Liver (tissue), 9 donors: ENCODE results near the gene CLEC16A. TPM values are rescaled to one million over a fixed set of nuclear protein-coding genes. Genes with fewer than 3 reads are reported as not detected.

Experiments used
- DNase-seq: peaks from one replicate; pipeline ENCODE4 v3.0.0-alpha.2; 2017; ENCODE audit warnings: low spot score
- H3K27ac ChIP-seq, 2 donors: one replicate each; pipeline ENCODE4 v1.7.0; 2013; ENCODE audit warnings: inconsistent platforms in 2 of 2, low read length in 2 of 2, control low read depth in 1 of 2, low read depth in 1 of 2, mild to moderate bottlenecking in 1 of 2
- H3K27me3 ChIP-seq, 4 donors: one replicate each; pipeline versions ENCODE4 v1.6.1 to v1.7.0; 2013; ENCODE audit warnings: low read length in 3 of 4, inconsistent platforms in 1 of 4, mild to moderate bottlenecking in 1 of 4, moderate library complexity in 1 of 4; ENCODE audit not compliant: control insufficient read depth in 4 of 4, insufficient read depth in 4 of 4
- H3K36me3 ChIP-seq, 4 donors: one replicate each; pipeline versions ENCODE4 v1.6.1 to v1.7.0; 2013; ENCODE audit warnings: low read length in 3 of 4, mild to moderate bottlenecking in 3 of 4, low read depth in 1 of 4, moderate library complexity in 1 of 4; ENCODE audit not compliant: control insufficient read depth in 4 of 4, insufficient read depth in 3 of 4
- H3K4me1 ChIP-seq, 4 donors: one replicate each; pipeline versions ENCODE4 v1.6.1 to v1.7.0; 2013; ENCODE audit warnings: low read length in 3 of 4, mild to moderate bottlenecking in 3 of 4, moderate library complexity in 1 of 4; ENCODE audit not compliant: control insufficient read depth in 4 of 4, insufficient read depth in 4 of 4
- H3K4me3 ChIP-seq, 3 donors: one replicate each; pipeline versions ENCODE4 v1.6.1 to v1.7.0; 2013; ENCODE audit warnings: low read length in 3 of 3, control low read depth in 1 of 3, low read depth in 1 of 3, mild to moderate bottlenecking in 1 of 3
- H3K9ac ChIP-seq, 2 donors: one replicate each; pipeline ENCODE4 v1.7.0; 2013; ENCODE audit warnings: low read length in 2 of 2, mild to moderate bottlenecking in 2 of 2, moderate library complexity in 2 of 2, control low read depth in 1 of 2, low read depth in 1 of 2
- H3K9me3 ChIP-seq, 4 donors: one replicate each; pipeline versions ENCODE4 v1.6.1 to v1.7.0; 2013; ENCODE audit warnings: low read length in 3 of 4; ENCODE audit not compliant: control insufficient read depth in 4 of 4
- EGR1 ChIP-seq, 2 donors: IDR thresholded peaks; 2 replicates each; pipeline ENCODE4 v1.6.1; 2016 to 2018; ENCODE audit warnings: antibody characterized with exemption in 2 of 2, low read depth in 2 of 2
- FOXA1 ChIP-seq: IDR thresholded peaks from 2 replicates; pipeline ENCODE4 v1.6.1; 2016; ENCODE audit warnings: antibody characterized with exemption
- FOXA2 ChIP-seq: IDR thresholded peaks from 2 replicates; pipeline ENCODE4 v1.6.1; 2016; ENCODE audit warnings: antibody characterized with exemption
- GABPA ChIP-seq, 2 donors: IDR thresholded peaks in 1 of 2; conservative IDR thresholded peaks in 1 of 2; 2 replicates each; pipeline ENCODE4 v1.6.1; 2016; ENCODE audit warnings: antibody characterized with exemption in 2 of 2, mild to moderate bottlenecking in 1 of 2, moderate library complexity in 1 of 2
- HNF4A ChIP-seq, 2 donors: conservative IDR thresholded peaks; 2 replicates each; pipeline ENCODE4 v1.6.1; 2016; ENCODE audit warnings: antibody characterized with exemption in 2 of 2, mild to moderate bottlenecking in 2 of 2
- HNF4G ChIP-seq: IDR thresholded peaks from 2 replicates; pipeline ENCODE4 v1.6.1; 2016; ENCODE audit warnings: antibody characterized with exemption
- JUND ChIP-seq, 2 donors: IDR thresholded peaks; 2 replicates each; pipeline ENCODE4 v1.6.1; 2016; ENCODE audit warnings: antibody characterized with exemption in 2 of 2
- MAX ChIP-seq: IDR thresholded peaks from 2 replicates; pipeline ENCODE4 v1.6.1; 2016; ENCODE audit warnings: antibody characterized with exemption
- NR2F2 ChIP-seq: IDR thresholded peaks from 2 replicates; pipeline ENCODE4 v1.6.1; 2016; ENCODE audit warnings: antibody characterized with exemption
- RAD21 ChIP-seq, 2 donors: IDR thresholded peaks; 2 replicates each; pipeline ENCODE4 v1.6.1; 2016; ENCODE audit warnings: antibody characterized with exemption in 2 of 2, mild to moderate bottlenecking in 2 of 2
- REST ChIP-seq: IDR thresholded peaks from 2 replicates; pipeline ENCODE4 v1.6.1; 2016; ENCODE audit warnings: antibody characterized with exemption, mild to moderate bottlenecking
- RXRA ChIP-seq, 2 donors: IDR thresholded peaks; 2 replicates each; pipeline ENCODE4 v1.6.1; 2017 to 2018; ENCODE audit warnings: antibody characterized with exemption in 2 of 2, mild to moderate bottlenecking in 1 of 2
- SP1 ChIP-seq: IDR thresholded peaks from 2 replicates; pipeline ENCODE4 v1.6.1; 2018; ENCODE audit warnings: antibody characterized with exemption, mild to moderate bottlenecking
- TAF1 ChIP-seq: conservative IDR thresholded peaks from 2 replicates; pipeline ENCODE4 v1.6.1; 2016; ENCODE audit warnings: antibody characterized with exemption, mild to moderate bottlenecking
- YY1 ChIP-seq: IDR thresholded peaks from 2 replicates; pipeline ENCODE4 v1.6.1; 2016; ENCODE audit warnings: antibody characterized with exemption, mild to moderate bottlenecking
- WGBS: extraction: QIAGEN DNeasy Blood & Tissue Kit; methylation state at CpG from one replicate; pipeline ENCODE4 v1.1.7; 2013; 5-methylcytosine and 5-hydroxymethylcytosine counted together
- polyA plus RNA-seq, 2 donors: library from polyadenylated mRNA; stranded (reverse) in 1 of 2; unstranded in 1 of 2; fragments of 200-250 nt in 1 of 2; fragments of >200 nt in 1 of 2; fragmentation: Nextera tagmentation in 1 of 2; extraction: Ambion mirVana in 1 of 2; gene quantifications; one replicate each; pipeline versions ENCODE4 v1.2.1 to v1.2.3, GENCODE V29; 2013 to 2015
- total RNA-seq, 2 donors: library from RNA; depleted of rRNA; stranded (reverse); fragments of >200 nt; gene quantifications; one replicate each; pipeline ENCODE4 v1.2.3, GENCODE V29; 2014
- TF ChIP-seq, protein P1 (sequence below): fragments of 150-350 bp; IDR thresholded peaks from 2 replicates; pipeline ENCODE4 v1.5.1; 2017; ENCODE audit warnings: improper control_type of control experiment, low read depth, low read length; ENCODE audit not compliant: missing input control
- TF ChIP-seq, protein P2 (sequence below): IDR thresholded peaks from 2 replicates; pipeline ENCODE4 v1.6.1; 2016; ENCODE audit warnings: antibody characterized with exemption
- donor health status: healthy.
- donor health status: healthy.
- donor health status: healthy.
- donor health status: healthy.
- donor health status: healthy.

CLEC16A gene
- total and polyA plus RNA-seq, 4 donors, result 9.7 to 23.0 (median 17.4) TPM

- H3K9me3 ChIP-seq, result no peaks in the 10 kb centered on the region
Measured at GRCh38 chr16:11035096-11035495, 90.7 kb downstream of the CLEC16A start.

GRCh38 chr16:11036040-11036439 is 91.7 kb downstream of the CLEC16A start:
- H3K27me3 ChIP-seq, result no peaks in the 10 kb centered on the region
- no peak overlapping the region for H3K27ac ChIP-seq
- WGBS, result 96% methylated on average over 6 of the region's 6 CpGs

More at GRCh38 chr16:11035096-11035495, 90.7 kb downstream of the CLEC16A start:
- Histone ChIP-seq H3K36me3 (peaks cover 2 to 29% (median 9%) of the 10 kb centered on the region in 4 donors), H3K27ac (no peak overlapping the region), H3K4me1 (no peaks in the 10 kb centered on the region), H3K9ac (no peak overlapping the region), H3K27me3 (no peaks in the 10 kb centered on the region), H3K4me3 (no peak overlapping the region)
- DNase-seq, result no peak
- WGBS, result 97% methylated on average over 5 of the region's 5 CpGs
- TF ChIP-seq JUND (IDR thresholded peaks at IDR 0.05) (no peak), SP1 (no peak), GABPA (IDR thresholded peaks at IDR 0.05 in 1 of 2, conservative IDR thresholded peaks at IDR 0.05 in 1 of 2) (no peak), HNF4A (conservative IDR thresholded peaks at IDR 0.05) (no peak), HNF4G (no peak), RAD21 (IDR thresholded peaks at IDR 0.05) (no peak), FOXA2 (no peak)
- TF ChIP-seq, protein P1, sequence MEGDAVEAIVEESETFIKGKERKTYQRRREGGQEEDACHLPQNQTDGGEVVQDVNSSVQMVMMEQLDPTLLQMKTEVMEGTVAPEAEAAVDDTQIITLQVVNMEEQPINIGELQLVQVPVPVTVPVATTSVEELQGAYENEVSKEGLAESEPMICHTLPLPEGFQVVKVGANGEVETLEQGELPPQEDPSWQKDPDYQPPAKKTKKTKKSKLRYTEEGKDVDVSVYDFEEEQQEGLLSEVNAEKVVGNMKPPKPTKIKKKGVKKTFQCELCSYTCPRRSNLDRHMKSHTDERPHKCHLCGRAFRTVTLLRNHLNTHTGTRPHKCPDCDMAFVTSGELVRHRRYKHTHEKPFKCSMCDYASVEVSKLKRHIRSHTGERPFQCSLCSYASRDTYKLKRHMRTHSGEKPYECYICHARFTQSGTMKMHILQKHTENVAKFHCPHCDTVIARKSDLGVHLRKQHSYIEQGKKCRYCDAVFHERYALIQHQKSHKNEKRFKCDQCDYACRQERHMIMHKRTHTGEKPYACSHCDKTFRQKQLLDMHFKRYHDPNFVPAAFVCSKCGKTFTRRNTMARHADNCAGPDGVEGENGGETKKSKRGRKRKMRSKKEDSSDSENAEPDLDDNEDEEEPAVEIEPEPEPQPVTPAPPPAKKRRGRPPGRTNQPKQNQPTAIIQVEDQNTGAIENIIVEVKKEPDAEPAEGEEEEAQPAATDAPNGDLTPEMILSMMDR, result no peak

More at GRCh38 chr16:11036040-11036439, 91.7 kb downstream of the CLEC16A start:
- Histone ChIP-seq H3K36me3 (peaks cover 2 to 33% (median 13%) of the 10 kb centered on the region in 4 donors), H3K4me1 (no peaks in the 10 kb centered on the region), H3K9ac (no peak overlapping the region), H3K4me3 (no peak overlapping the region), H3K9me3 (no peaks in the 10 kb centered on the region)
- DNase-seq, result no peak
- TF ChIP-seq MAX, result no peak
- no peak for TF ChIP-seq HNF4A (conservative IDR thresholded peaks at IDR 0.05)
- TF ChIP-seq HNF4G, result no peak
- no peak for TF ChIP-seq FOXA2
- TF ChIP-seq, protein P1, result no peak
- no peak for TF ChIP-seq FOXA1
- TF ChIP-seq YY1, result no peak
- TF ChIP-seq JUND (IDR thresholded peaks at IDR 0.05), result no peak
- no peak for TF ChIP-seq REST
- no peak for TF ChIP-seq TAF1
- no peak for TF ChIP-seq EGR1 (IDR thresholded peaks at IDR 0.05; ENCODE audit: low read depth in 2 of 2)
- no peak for TF ChIP-seq GABPA (IDR thresholded peaks at IDR 0.05 in 1 of 2, conservative IDR thresholded peaks at IDR 0.05 in 1 of 2)
- TF ChIP-seq NR2F2, result no peak
- TF ChIP-seq, protein P2, sequence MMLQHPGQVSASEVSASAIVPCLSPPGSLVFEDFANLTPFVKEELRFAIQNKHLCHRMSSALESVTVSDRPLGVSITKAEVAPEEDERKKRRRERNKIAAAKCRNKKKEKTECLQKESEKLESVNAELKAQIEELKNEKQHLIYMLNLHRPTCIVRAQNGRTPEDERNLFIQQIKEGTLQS, result no peak
- no peak for TF ChIP-seq SP1
- no peak for TF ChIP-seq RXRA (IDR thresholded peaks at IDR 0.05)
